GM06990 (cell line): ENCODE results near the gene MYH4.

Source experiments
- DNase-seq: peaks from one replicate; pipeline ENCODE4 v3.0.0-alpha.2; 2011; ENCODE audit not compliant: insufficient read length; ENCODE audit errors: extremely low read depth
- H3K27me3 ChIP-seq: replicated peaks from 2 replicates; pipeline ENCODE4 v1.6.0; 2011; ENCODE audit warnings: low read length; ENCODE audit not compliant: control insufficient read depth, insufficient read depth
- H3K36me3 ChIP-seq: 2 replicates; pipeline ENCODE4 v1.5.1; 2011; ENCODE audit warnings: low read length; ENCODE audit not compliant: control insufficient read depth, insufficient read depth
- H3K4me3 ChIP-seq: replicated peaks from 2 replicates; pipeline ENCODE4 v1.5.1; 2011; ENCODE audit warnings: low read depth, mild to moderate bottlenecking, control low read depth, low read length
- TF ChIP-seq, protein P1 (sequence below): IDR thresholded peaks from 2 replicates; pipeline ENCODE4 v1.5.1; 2011; ENCODE audit warnings: low read length, control low read depth, mild to moderate bottlenecking, inconsistent platforms; ENCODE audit not compliant: insufficient read depth, poor library complexity, severe bottlenecking

MYH4 gene

DNA sequence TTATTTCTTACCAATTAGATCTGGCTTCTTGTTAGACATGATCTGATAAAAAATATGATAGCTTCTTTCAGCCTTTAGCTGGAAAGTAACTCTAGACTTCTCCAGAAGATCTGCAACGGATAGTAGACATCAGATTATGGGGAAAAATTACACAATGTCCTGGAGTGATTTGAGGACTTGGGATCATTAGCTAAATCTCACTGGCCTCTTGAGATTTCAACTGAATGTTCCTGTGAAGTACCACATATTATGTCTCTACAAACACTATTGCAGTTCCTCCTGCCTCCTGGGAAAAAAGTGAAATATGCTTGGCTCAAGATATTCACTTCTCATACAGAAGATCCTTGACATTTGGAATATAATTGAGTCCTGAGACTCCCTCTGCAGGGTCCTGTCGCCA is 43.5 kb upstream of the MYH4 start:
- Histone ChIP-seq H3K27me3 (no peaks in the 10 kb centered on the region), H3K4me3 (no peak overlapping the region), H3K36me3 (no peaks in the 10 kb centered on the region)
- no peak for DNase-seq
- TF ChIP-seq, protein P1, sequence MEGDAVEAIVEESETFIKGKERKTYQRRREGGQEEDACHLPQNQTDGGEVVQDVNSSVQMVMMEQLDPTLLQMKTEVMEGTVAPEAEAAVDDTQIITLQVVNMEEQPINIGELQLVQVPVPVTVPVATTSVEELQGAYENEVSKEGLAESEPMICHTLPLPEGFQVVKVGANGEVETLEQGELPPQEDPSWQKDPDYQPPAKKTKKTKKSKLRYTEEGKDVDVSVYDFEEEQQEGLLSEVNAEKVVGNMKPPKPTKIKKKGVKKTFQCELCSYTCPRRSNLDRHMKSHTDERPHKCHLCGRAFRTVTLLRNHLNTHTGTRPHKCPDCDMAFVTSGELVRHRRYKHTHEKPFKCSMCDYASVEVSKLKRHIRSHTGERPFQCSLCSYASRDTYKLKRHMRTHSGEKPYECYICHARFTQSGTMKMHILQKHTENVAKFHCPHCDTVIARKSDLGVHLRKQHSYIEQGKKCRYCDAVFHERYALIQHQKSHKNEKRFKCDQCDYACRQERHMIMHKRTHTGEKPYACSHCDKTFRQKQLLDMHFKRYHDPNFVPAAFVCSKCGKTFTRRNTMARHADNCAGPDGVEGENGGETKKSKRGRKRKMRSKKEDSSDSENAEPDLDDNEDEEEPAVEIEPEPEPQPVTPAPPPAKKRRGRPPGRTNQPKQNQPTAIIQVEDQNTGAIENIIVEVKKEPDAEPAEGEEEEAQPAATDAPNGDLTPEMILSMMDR: no peak

DNA sequence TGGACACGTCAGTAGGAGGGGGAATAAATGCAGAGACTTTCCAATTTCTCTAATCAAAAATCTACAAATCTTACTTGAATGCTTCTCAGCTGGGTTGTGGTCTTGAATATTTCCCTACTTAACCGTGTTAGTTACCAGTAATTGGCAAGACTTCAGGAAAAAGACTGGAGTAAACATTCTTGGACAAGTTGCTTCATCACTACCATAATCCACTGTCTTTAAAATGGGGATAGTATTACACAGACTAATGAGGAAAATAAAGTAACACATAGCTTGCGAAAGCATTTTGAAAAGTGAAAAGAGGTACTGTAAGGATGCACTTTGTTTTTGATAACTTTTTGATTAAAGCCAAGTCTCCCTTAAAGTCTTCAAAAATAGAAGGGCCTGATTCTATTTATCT is 30.6 kb upstream of the MYH4 start:
- Histone ChIP-seq H3K36me3 (no peaks in the 10 kb centered on the region), H3K4me3 (no peak overlapping the region), H3K27me3 (no peaks in the 10 kb centered on the region)
- no peak for DNase-seq
- TF ChIP-seq, protein P1: no peak

DNA sequence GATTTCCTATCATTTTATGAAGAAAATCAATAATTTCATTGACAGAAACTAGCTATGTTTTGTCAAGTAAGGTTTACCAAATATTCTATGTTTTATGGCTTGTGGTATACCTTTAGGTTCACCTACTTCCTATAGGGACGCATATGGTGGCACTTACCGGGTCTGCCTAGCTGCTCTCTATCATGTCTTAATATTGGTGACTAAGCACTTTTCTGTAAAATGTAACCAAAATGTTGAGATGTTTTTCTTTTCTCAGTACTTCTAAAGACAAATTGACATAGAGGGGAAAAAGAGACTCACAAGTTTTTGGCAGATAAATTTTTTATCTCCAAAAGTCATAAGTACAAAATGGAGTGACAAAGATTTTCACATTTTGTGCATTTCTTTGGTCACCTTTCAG is 22.6 kb upstream of the MYH4 start:
- Histone ChIP-seq H3K36me3 (no peaks in the 10 kb centered on the region), H3K27me3 (no peaks in the 10 kb centered on the region; the same call in 1 of the 2 replicates), H3K4me3 (no peak overlapping the region)
- TF ChIP-seq, protein P1: no peak
- DNase-seq: no peak

DNA sequence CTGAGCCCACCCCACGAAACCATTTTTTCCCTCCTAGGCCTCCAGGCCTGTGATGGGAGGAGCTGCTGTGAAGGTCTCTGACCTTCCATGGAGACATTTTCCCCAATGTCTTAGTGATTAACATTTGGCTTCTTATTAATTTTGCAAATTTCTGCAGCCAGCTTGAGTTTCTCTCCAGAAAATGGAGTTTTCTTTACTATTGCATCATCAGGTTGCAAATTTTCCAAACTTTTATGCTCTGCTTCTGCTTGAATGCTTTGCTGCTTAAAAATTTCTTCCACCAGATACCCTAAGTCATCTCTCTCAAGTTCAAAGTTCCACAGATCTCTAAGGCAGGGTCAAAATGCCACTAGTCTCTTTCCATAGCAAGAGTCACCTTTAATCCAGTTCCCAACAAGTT is 12.9 kb upstream of the MYH4 start:
- Histone ChIP-seq H3K4me3 (no peak overlapping the region), H3K27me3 (no peaks in the 10 kb centered on the region), H3K36me3 (no peaks in the 10 kb centered on the region)
- TF ChIP-seq, protein P1: no peak
- no peak for DNase-seq

DNA sequence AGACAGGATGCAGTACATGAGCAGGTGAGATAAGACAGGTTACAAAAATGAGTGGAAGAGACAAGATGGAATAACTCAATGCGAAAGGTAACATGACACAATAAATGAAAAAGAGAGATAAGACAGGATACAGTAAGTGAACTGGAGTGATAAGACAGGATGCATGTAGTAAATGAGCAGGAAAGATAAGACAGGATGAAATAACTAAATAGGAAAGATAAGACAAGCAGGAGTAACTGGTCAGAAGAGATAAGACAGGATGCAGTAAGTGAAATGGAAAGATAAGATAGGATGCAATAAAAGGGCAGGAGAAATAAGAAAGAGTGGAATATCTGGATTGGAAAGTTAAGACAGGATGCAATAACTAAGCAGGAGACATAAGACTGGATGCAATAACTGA is 8.3 kb upstream of the MYH4 start:
- Histone ChIP-seq H3K36me3 (no peaks in the 10 kb centered on the region), H3K4me3 (no peak overlapping the region), H3K27me3 (no peaks in the 10 kb centered on the region)
- no peak for DNase-seq
- TF ChIP-seq, protein P1: no peak

DNA sequence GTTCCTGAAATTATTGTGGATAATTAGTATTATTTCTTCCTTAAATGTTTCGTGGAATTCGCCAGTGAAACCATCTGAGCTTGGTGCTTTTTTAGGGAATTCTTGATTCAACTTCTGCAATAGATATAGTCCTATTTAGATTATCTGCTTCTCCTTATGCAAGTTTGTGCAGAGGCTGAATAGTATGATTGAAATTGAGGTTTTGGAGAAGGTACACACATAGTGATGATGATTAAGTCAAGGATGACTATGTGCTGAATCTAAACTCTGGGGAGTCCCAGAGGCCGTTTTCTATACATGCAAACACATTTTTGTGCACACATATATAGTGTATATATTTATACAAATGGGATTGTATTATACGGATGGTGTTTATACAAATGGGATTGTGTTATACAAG is 5.2 kb upstream of the MYH4 start:
- H3K27me3 ChIP-seq: no peaks in the 10 kb centered on the region
- DNase-seq: no peak
- no peak overlapping the region for H3K4me3 ChIP-seq
- no peaks in the 10 kb centered on the region for H3K36me3 ChIP-seq
- TF ChIP-seq, protein P1: no peak
